ENCODE results near the gene GSTA4.
A peak's percentile ranks its signal among the peaks of the same experiment; 100 is the strongest.

GSTA4 gene

GRCh38 chr6:52929321-52930164 is 65.5 kb downstream of the GSTA4 start:
- TF ChIP-seq Cebpa-rat (IDR thresholded peaks at IDR 0.05) = no peak
- H3K4me2 ChIP-seq = 0 out of 22 replicates have a peak overlapping the region, but pooled peaks of 2 of the 11 experiments have one; percentile 6 to 20

More at GRCh38 chr6:52929321-52930164, 65.5 kb downstream of the GSTA4 start:
- Histone ChIP-seq H4K20me1 (no peaks in the 10 kb centered on the region), H3K4me3 (no peak overlapping the region), H3K36me3 (no peaks in the 10 kb centered on the region), H3K9me3 (replicated peaks in 1 of 11) (peaks cover 0 to 17% (median 3%) of the 10 kb centered on the region in 11 experiments; a peak in 6 of 22 replicates), H3K27me3 (no peaks in the 10 kb centered on the region), H3K9ac (no peak overlapping the region), H3K27ac (no peak overlapping the region), H3K4me1 (peaks cover 0 to 8% (median 0%) of the 10 kb centered on the region in 10 experiments; a peak in 2 of 20 replicates)
